ENCODE measurements around the gene CSF3R. TPM values are rescaled to one million over a fixed set of nuclear protein-coding genes. Genes with fewer than 3 reads are reported as not detected.

The CSF3R gene
- total RNA-seq, 5 donors from 2014 or later (not counting 1 experiment from before 2014, with no cell fraction given): 0.25 to 2.1 (median 1.8) TPM

DNA sequence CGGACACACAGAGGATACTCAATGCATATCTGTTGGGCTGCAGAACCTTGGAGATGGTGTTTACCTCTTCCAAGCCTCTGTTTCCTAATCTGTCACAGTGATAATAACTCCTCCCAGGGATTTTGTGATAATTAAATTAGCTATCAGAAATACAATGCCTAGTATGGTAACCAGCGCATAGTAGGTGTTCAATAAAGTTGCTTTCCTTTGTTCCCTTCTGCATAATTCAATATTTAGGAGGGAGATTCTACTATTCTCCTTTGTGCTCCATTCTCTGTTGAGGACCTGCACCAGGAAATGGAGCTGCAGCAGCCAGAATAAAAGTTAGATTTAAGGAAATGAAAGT, 3.4 kb upstream of the CSF3R start:
- Mint-ChIP-seq H3K27me3 (peaks cover 0 to 6% of the 10 kb centered on the region in 2 donors), H3K36me3 (no peaks in the 10 kb centered on the region), H3K9me3 (no peaks in the 10 kb centered on the region), H3K27ac (no peak overlapping the region), H3K4me1 (peaks cover 9 to 12% (median 10%) of the 10 kb centered on the region in 3 donors), H3K4me3 (no peak overlapping the region)
- no peak overlapping the region for H3K27ac ChIP-seq (ENCODE audit: low read length)
- DNase-seq (no peak), ATAC-seq (replicated peaks in 1 of 4) (no peak)
- no peaks in the 10 kb centered on the region for H3K36me3 ChIP-seq (ENCODE audit: control insufficient read depth in 2 of 2, extremely low read depth in 1 of 2, insufficient read depth in 1 of 2, low read length in 1 of 2)
- no peak overlapping the region for H3K4me3 ChIP-seq (ENCODE audit: control insufficient read depth in 1 of 2, extremely low read depth in 1 of 2, low read length in 1 of 2)
- peaks cover 4 to 11% of the 10 kb centered on the region in 2 experiments for H3K4me1 ChIP-seq (ENCODE audit: control insufficient read depth in 1 of 2, extremely low read depth in 1 of 2, insufficient read depth in 2 of 2, low read length in 2 of 2)
- H3K27me3 ChIP-seq (replicated peaks in 1 of 2; ENCODE audit: control insufficient read depth in 2 of 2, extremely low read depth in 1 of 2, insufficient read depth in 2 of 2, low read length in 1 of 2): peaks cover 0 to 20% of the 10 kb centered on the region in 2 experiments
- H3K9me3 ChIP-seq: no peaks in the 10 kb centered on the region
- WGBS (ENCODE audit: insufficient coverage): no CpG with 5 or more reads among the region's 2 CpGs
- CTCF ChIA-PET: no interaction called here
- POLR2A ChIA-PET: no interaction called here

- Histone ChIP-seq H3K27me3 (replicated peaks in 1 of 2; ENCODE audit: control insufficient read depth in 2 of 2, extremely low read depth in 1 of 2, insufficient read depth in 2 of 2, low read length in 1 of 2) (peaks cover 0 to 24% of the 10 kb centered on the region in 2 experiments), H3K36me3 (ENCODE audit: control insufficient read depth in 2 of 2, extremely low read depth in 1 of 2, insufficient read depth in 1 of 2, low read length in 1 of 2) (no peaks in the 10 kb centered on the region), H3K4me1 (ENCODE audit: control insufficient read depth in 1 of 2, extremely low read depth in 1 of 2, insufficient read depth in 2 of 2, low read length in 2 of 2) (peaks cover 4 to 11% of the 10 kb centered on the region in 2 experiments), H3K9me3 (no peaks in the 10 kb centered on the region), H3K4me3 (ENCODE audit: control insufficient read depth in 1 of 2, extremely low read depth in 1 of 2, low read length in 1 of 2) (no peak overlapping the region), H3K27ac (ENCODE audit: low read length) (no peak overlapping the region)
- CTCF ChIA-PET: no interaction called here
- POLR2A ChIA-PET: no interaction called here
- 81% methylated on average over 2 of the region's 2 CpGs for WGBS (ENCODE audit: insufficient coverage)
- Mint-ChIP-seq H3K27me3 (peaks cover 0 to 6% of the 10 kb centered on the region in 2 donors), H3K4me3 (no peak overlapping the region), H3K4me1 (peaks cover 9 to 12% (median 10%) of the 10 kb centered on the region in 3 donors), H3K27ac (no peak overlapping the region), H3K9me3 (no peaks in the 10 kb centered on the region), H3K36me3 (no peaks in the 10 kb centered on the region)
- DNase-seq (no peak), ATAC-seq (replicated peaks in 1 of 4) (no peak)
Measured at GRCh38 chr1:36484099-36484498, 1.4 kb upstream of the CSF3R start.

DNA sequence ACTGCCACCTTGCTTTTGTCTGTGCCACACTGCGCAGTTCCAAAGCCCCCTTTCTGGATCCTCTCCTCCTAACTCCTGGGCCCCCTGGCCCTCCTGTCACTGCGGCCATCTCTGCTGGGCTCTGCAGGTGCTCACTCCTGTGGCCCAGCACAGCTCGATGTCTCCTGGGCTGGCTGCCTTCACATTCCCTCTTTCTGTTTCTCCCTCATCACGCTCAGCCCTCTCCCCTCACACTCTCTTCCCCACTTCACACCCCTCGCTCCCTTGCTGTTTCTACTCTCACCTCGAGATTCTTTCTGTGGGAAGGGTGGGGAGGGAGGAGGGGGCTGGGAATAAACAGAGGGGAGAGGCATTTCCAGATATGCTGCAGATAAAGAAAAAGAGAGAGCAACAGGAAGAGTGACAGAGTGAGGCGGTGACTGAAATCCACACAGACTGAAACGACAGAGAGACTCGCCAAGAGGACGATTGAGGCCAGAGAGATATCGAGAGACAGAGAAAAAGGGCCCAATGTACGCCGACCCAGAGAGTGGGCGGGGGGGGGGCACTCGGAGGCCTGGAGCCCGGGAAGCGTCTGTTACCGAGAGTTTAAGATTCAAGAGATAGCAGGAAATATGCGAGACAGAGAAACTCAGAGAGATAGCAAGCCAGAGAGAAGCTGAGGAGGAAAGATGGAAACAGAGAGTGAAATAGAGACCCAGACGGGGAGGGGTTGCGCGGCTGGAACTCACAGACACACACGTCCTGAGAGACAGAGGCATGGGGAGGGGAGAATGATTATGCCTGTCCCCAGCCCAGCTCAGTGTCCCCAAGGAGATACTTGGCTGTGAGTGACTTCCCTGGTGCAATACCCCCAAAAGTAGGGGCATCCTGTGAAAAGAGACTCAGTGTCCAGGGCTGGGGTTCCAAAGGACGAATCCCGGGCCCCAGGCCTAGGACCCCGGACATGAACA, 666 bp downstream of the CSF3R start:
- peaks cover 4 to 11% of the 10 kb centered on the region in 2 experiments for H3K4me1 ChIP-seq (ENCODE audit: control insufficient read depth in 1 of 2, extremely low read depth in 1 of 2, insufficient read depth in 2 of 2, low read length in 2 of 2)
- H3K27ac Mint-ChIP-seq: peak overlapping the region in 1 of 2 donors; percentile 80
- H3K4me1 Mint-ChIP-seq: peaks cover 9 to 12% (median 10%) of the 10 kb centered on the region in 3 donors
- peak overlapping the region; percentile 47 to 57 (median 55) for H3K4me3 Mint-ChIP-seq
- no peaks in the 10 kb centered on the region for H3K36me3 ChIP-seq (ENCODE audit: control insufficient read depth in 2 of 2, extremely low read depth in 1 of 2, insufficient read depth in 1 of 2, low read length in 1 of 2)
- ChIA-PET POLR2A (interaction anchor here in 1 of 2 donors (0.5 kb wide), 1 partner anchor 1299 kb away, joined by 3 read pairs; no protein-coding TSS in a partner anchor), CTCF (no interaction called here)
- H3K4me3 ChIP-seq (ENCODE audit: control insufficient read depth in 1 of 2, extremely low read depth in 1 of 2, low read length in 1 of 2): peak overlapping the region in 1 of 2 donors; percentile 25
- peak in 3 of 4 experiments; percentile 32 to 48 (median 41) for ATAC-seq (replicated peaks in 1 of 4)
- no peaks in the 10 kb centered on the region for H3K9me3 ChIP-seq
- no peak for DNase-seq
- H3K36me3 Mint-ChIP-seq: no peaks in the 10 kb centered on the region
- 24% methylated on average over 22 of the region's 26 CpGs for WGBS (ENCODE audit: insufficient coverage)
- H3K9me3 Mint-ChIP-seq: no peaks in the 10 kb centered on the region
- peaks cover 0 to 12% of the 10 kb centered on the region in 2 experiments for H3K27me3 ChIP-seq (replicated peaks in 1 of 2; ENCODE audit: control insufficient read depth in 2 of 2, extremely low read depth in 1 of 2, insufficient read depth in 2 of 2, low read length in 1 of 2)
- no peak overlapping the region for H3K27ac ChIP-seq (ENCODE audit: low read length)
- H3K27me3 Mint-ChIP-seq: peaks cover 0 to 6% of the 10 kb centered on the region in 2 donors

DNA sequence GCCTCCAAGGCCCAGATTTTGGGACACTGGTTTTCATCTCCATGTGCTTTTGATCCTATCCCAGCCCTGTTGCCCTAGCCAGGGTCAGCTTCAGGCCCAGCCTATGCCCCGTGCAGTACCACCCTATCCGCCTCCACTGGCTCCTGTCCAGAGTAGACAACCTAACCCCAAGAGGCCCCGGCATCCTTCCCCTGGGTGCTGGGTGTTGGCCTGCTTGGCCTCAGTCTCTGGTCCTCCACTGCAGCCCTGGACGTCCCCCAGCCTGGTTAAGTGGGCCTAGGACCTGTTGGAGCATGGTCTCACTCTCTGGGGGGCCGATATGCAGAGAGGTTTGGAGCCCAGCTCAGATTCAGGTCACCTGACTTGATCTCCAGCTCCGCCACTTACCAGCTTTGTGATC, 1.6 kb downstream of the CSF3R start:
- ATAC-seq (replicated peaks in 1 of 4) (no peak), DNase-seq (no peak)
- Mint-ChIP-seq H3K27me3 (peaks cover 0 to 6% of the 10 kb centered on the region in 2 donors), H3K36me3 (no peaks in the 10 kb centered on the region), H3K9me3 (no peaks in the 10 kb centered on the region), H3K27ac (no peak overlapping the region), H3K4me3 (no peak overlapping the region), H3K4me1 (peaks cover 9 to 12% (median 10%) of the 10 kb centered on the region in 3 donors)
- ChIA-PET POLR2A (no interaction called here), CTCF (no interaction called here)
- H3K4me3 ChIP-seq (ENCODE audit: control insufficient read depth in 1 of 2, extremely low read depth in 1 of 2, low read length in 1 of 2): no peak overlapping the region
- H3K27me3 ChIP-seq (replicated peaks in 1 of 2; ENCODE audit: control insufficient read depth in 2 of 2, extremely low read depth in 1 of 2, insufficient read depth in 2 of 2, low read length in 1 of 2): peaks cover 0 to 12% of the 10 kb centered on the region in 2 experiments
- no peaks in the 10 kb centered on the region for H3K36me3 ChIP-seq (ENCODE audit: control insufficient read depth in 2 of 2, extremely low read depth in 1 of 2, insufficient read depth in 1 of 2, low read length in 1 of 2)
- no peak overlapping the region for H3K27ac ChIP-seq (ENCODE audit: low read length)
- H3K9me3 ChIP-seq: no peaks in the 10 kb centered on the region
- WGBS (ENCODE audit: insufficient coverage): 70% methylated on average over 5 of the region's 6 CpGs
- peaks cover 4 to 11% of the 10 kb centered on the region in 2 experiments for H3K4me1 ChIP-seq (ENCODE audit: control insufficient read depth in 1 of 2, extremely low read depth in 1 of 2, insufficient read depth in 2 of 2, low read length in 2 of 2)

DNA sequence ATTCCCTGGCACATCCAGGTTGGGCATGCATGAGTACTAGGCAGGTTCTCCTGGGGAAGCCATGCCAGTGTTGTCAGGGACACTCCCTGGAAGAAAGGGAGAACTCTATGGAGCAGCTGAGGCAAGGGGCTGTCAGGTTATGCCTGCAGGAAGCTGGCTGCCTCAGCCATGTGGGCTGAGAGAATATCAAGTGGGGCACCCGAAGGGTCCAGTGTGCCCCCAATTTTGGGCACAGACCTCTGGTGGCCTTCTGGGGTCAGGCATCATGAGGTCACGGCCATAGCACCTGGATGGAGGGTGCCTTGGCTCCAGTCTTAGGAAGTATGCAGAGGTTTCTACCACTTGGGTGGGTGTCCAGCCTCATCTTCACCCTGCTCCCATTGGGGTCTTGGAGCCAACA, 2.6 kb downstream of the CSF3R start:
- H3K36me3 ChIP-seq (ENCODE audit: control insufficient read depth in 2 of 2, extremely low read depth in 1 of 2, insufficient read depth in 1 of 2, low read length in 1 of 2): no peaks in the 10 kb centered on the region
- WGBS (ENCODE audit: insufficient coverage): 83% methylated on average over 2 of the region's 2 CpGs
- peaks cover 8 to 12% (median 10%) of the 10 kb centered on the region in 3 donors for H3K4me1 Mint-ChIP-seq
- peaks cover 4 to 11% of the 10 kb centered on the region in 2 experiments for H3K4me1 ChIP-seq (ENCODE audit: control insufficient read depth in 1 of 2, extremely low read depth in 1 of 2, insufficient read depth in 2 of 2, low read length in 2 of 2)
- no peak for ATAC-seq (replicated peaks in 1 of 4)
- peaks cover 0 to 12% of the 10 kb centered on the region in 2 experiments for H3K27me3 ChIP-seq (replicated peaks in 1 of 2; ENCODE audit: control insufficient read depth in 2 of 2, extremely low read depth in 1 of 2, insufficient read depth in 2 of 2, low read length in 1 of 2)
- no peaks in the 10 kb centered on the region for H3K9me3 Mint-ChIP-seq
- H3K4me3 Mint-ChIP-seq: no peak overlapping the region
- DNase-seq: no peak
- no peaks in the 10 kb centered on the region for H3K9me3 ChIP-seq
- H3K27me3 Mint-ChIP-seq: peaks cover 0 to 3% of the 10 kb centered on the region in 2 donors
- POLR2A ChIA-PET: no interaction called here
- no peaks in the 10 kb centered on the region for H3K36me3 Mint-ChIP-seq
- H3K27ac ChIP-seq (ENCODE audit: low read length): no peak overlapping the region
- no peak overlapping the region for H3K4me3 ChIP-seq (ENCODE audit: control insufficient read depth in 1 of 2, extremely low read depth in 1 of 2, low read length in 1 of 2)
- CTCF ChIA-PET: no interaction called here
- no peak overlapping the region for H3K27ac Mint-ChIP-seq

DNA sequence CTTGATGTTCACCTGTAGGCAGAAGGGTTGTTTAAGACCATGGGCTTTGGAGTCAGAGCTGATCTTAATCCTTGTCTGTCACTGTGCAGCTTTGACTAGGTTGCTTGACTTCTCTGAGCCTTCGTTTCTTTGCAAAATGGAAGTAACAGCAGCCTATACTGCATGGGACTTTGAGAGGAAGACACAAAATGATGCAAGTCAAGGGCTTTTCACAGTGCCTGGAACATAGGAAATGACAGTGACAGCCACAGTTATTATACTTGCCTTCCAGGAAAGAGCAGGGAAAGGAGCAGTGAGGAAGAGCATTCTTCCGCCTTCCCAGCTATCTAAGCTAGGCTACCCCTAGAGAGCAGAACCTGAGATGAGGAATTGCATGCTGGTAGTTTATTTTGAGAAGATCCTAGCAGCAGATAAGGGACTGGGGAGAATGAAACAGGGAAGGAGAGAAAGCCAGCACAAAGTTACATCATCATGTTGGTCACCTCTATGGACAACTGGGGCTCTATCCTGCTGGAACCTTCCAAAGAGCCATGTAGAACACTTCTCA, 3.1 kb downstream of the CSF3R start:
- H3K9me3 ChIP-seq: no peaks in the 10 kb centered on the region
- H3K27ac Mint-ChIP-seq: no peak overlapping the region
- no peaks in the 10 kb centered on the region for H3K36me3 ChIP-seq (ENCODE audit: control insufficient read depth in 2 of 2, extremely low read depth in 1 of 2, insufficient read depth in 1 of 2, low read length in 1 of 2)
- ATAC-seq (replicated peaks in 1 of 4): no peak
- H3K27me3 Mint-ChIP-seq: peaks cover 0 to 3% of the 10 kb centered on the region in 2 donors
- no peak for DNase-seq
- H3K4me1 Mint-ChIP-seq: peaks cover 8 to 12% (median 10%) of the 10 kb centered on the region in 3 donors
- no peak overlapping the region for H3K4me3 ChIP-seq (ENCODE audit: control insufficient read depth in 1 of 2, extremely low read depth in 1 of 2, low read length in 1 of 2)
- H3K9me3 Mint-ChIP-seq: no peaks in the 10 kb centered on the region
- peaks cover 0 to 12% of the 10 kb centered on the region in 2 experiments for H3K27me3 ChIP-seq (replicated peaks in 1 of 2; ENCODE audit: control insufficient read depth in 2 of 2, extremely low read depth in 1 of 2, insufficient read depth in 2 of 2, low read length in 1 of 2)
- peaks cover 4 to 11% of the 10 kb centered on the region in 2 experiments for H3K4me1 ChIP-seq (ENCODE audit: control insufficient read depth in 1 of 2, extremely low read depth in 1 of 2, insufficient read depth in 2 of 2, low read length in 2 of 2)
- H3K36me3 Mint-ChIP-seq: no peaks in the 10 kb centered on the region
- ChIA-PET CTCF (no interaction called here), POLR2A (no interaction called here)
- WGBS (ENCODE audit: insufficient coverage): 95% methylated on average over 2 of the region's 2 CpGs
- H3K27ac ChIP-seq (ENCODE audit: low read length): no peak overlapping the region
- no peak overlapping the region for H3K4me3 Mint-ChIP-seq

All from T-cell (primary cell).